Endothelial cell of umbilical vein (primary cell): ENCODE results near the gene CFAP20. TPM values are rescaled to one million over a fixed set of nuclear protein-coding genes. Genes with fewer than 3 reads are reported as not detected.

ENCODE experiments used
- BruUV-seq: library from RNA; stranded (reverse); fragments of 400-500 nt; replicated peaks from 2 replicates; lab custom pipeline; 2021; lab: Mats Ljungman, UMichigan
- CTCF ChIA-PET: fragments of 300-600, 350-600 bp; sonication (Branson Sonifier 250); formaldehyde crosslinking; loops from one replicate; lab custom pipeline; 2021; ENCODE audit warnings: antibody characterized with exemption, inconsistent platforms; lab: Charles Lee
- POLR2A ChIA-PET: fragments of 300-600, 350-600 bp; sonication (Branson Sonifier 250); formaldehyde crosslinking; loops from one replicate; lab custom pipeline; 2021; ENCODE audit warnings: antibody characterized with exemption, inconsistent platforms; lab: Charles Lee
- DNase-seq: peaks from one replicate; pipeline ENCODE4 v3.0.0-alpha.2; 2011; ENCODE audit warnings: low read depth, low spot score
- FAIRE-seq: peaks from 2 replicates; lab custom pipeline; 2011; peaks lifted over from hg19 to GRCh38; lab: Jason Lieb, UNC
- H2AFZ ChIP-seq: 2 replicates; pipeline ENCODE4 v1.6.0; 2012; ENCODE audit warnings: low read depth, low read length, control low read depth, inconsistent platforms
- H3K27ac ChIP-seq: 2 replicates; pipeline ENCODE4 v1.5.1; 2011; ENCODE audit warnings: low read depth, mild to moderate bottlenecking, control low read depth, low read length, moderate library complexity; ENCODE audit not compliant: insufficient read depth
- H3K27me3 ChIP-seq, 2 experiments: 2 replicates each; pipeline versions ENCODE4 v1.6.0 to v1.6.1; 2011; ENCODE audit warnings: low read length in 2 of 2, mixed read lengths in 1 of 2; ENCODE audit not compliant: control insufficient read depth in 2 of 2, insufficient read depth in 2 of 2
- H3K36me3 ChIP-seq, 2 experiments: 2 replicates in 1 of 2; 3 replicates in 1 of 2; pipeline ENCODE4 v1.5.1; 2011; ENCODE audit warnings: low read length in 2 of 2, mild to moderate bottlenecking in 1 of 2, moderate library complexity in 1 of 2; ENCODE audit not compliant: control insufficient read depth in 2 of 2, insufficient read depth in 2 of 2; ENCODE audit errors: extremely low read depth in 1 of 2
- H3K4me1 ChIP-seq: 3 replicates; pipeline ENCODE4 v1.5.1; 2011; ENCODE audit warnings: mild to moderate bottlenecking, low read length; ENCODE audit not compliant: control insufficient read depth, insufficient read depth; ENCODE audit errors: extremely low read depth
- H3K4me2 ChIP-seq: 2 replicates; pipeline ENCODE4 v1.6.1; 2011; ENCODE audit warnings: low read length, control low read depth, mixed read lengths; ENCODE audit not compliant: insufficient read depth
- H3K4me3 ChIP-seq, 3 experiments: fragments of 200-600 bp in 1 of 3; sonication (generic), shearing (Covaris generic) in 1 of 3; replicated peaks in 1 of 3; 2 replicates each; pipeline ENCODE4 v1.5.1; 2011 to 2016; ENCODE audit warnings: control low read depth in 3 of 3, low read length in 3 of 3, mild to moderate bottlenecking in 2 of 3, inconsistent platforms in 1 of 3, low read depth in 1 of 3, moderate library complexity in 1 of 3; ENCODE audit not compliant: insufficient read depth in 1 of 3
- H3K79me2 ChIP-seq: 2 replicates; pipeline ENCODE4 v1.6.0; 2012; ENCODE audit warnings: low read length, inconsistent platforms; ENCODE audit not compliant: control insufficient read depth, insufficient read depth
- H3K9ac ChIP-seq: replicated peaks from 2 replicates; pipeline ENCODE3; 2011; ENCODE audit warnings: low read length, control low read depth; ENCODE audit not compliant: insufficient read depth; ENCODE audit errors: extremely low read depth
- H3K9me1 ChIP-seq: replicated peaks from 3 replicates; pipeline ENCODE4 v1.6.0; 2011; ENCODE audit warnings: mild to moderate bottlenecking, low read length; ENCODE audit not compliant: control insufficient read depth, insufficient read depth; ENCODE audit errors: extremely low read depth
- H3K9me3 ChIP-seq: replicated peaks from 2 replicates; pipeline ENCODE4 v1.5.1; 2012; ENCODE audit warnings: low read length, inconsistent platforms; ENCODE audit not compliant: control insufficient read depth, insufficient read depth
- H4K20me1 ChIP-seq: replicated peaks from 2 replicates; pipeline ENCODE3; 2011; ENCODE audit warnings: mild to moderate bottlenecking, low read length; ENCODE audit not compliant: control insufficient read depth, insufficient read depth; ENCODE audit errors: extremely low read depth
- EZH2 ChIP-seq: IDR thresholded peaks from 2 replicates; pipeline ENCODE4 v1.6.1; 2012; ENCODE audit warnings: borderline replicate concordance, low read depth, mild to moderate bottlenecking, moderate library complexity, low read length, inconsistent platforms; ENCODE audit not compliant: severe bottlenecking
- FOS ChIP-seq: IDR thresholded peaks from 2 replicates; pipeline ENCODE4 v1.6.1; 2011; ENCODE audit warnings: mild to moderate bottlenecking, low read length, moderate library complexity, borderline replicate concordance; ENCODE audit not compliant: insufficient read depth
- GATA2 ChIP-seq: IDR thresholded peaks from 2 replicates; pipeline ENCODE4 v1.7.0; 2011; ENCODE audit warnings: low read depth, mild to moderate bottlenecking, moderate library complexity, mixed read lengths, low read length; ENCODE audit not compliant: insufficient read length, insufficient read depth
- JUN ChIP-seq: IDR thresholded peaks from 2 replicates; pipeline ENCODE4 v1.6.1; 2011; ENCODE audit warnings: borderline replicate concordance, low read depth; ENCODE audit not compliant: insufficient read length, insufficient read depth
- MYC ChIP-seq: IDR thresholded peaks from one replicate; pipeline ENCODE4 v1.6.1; 2011; ENCODE audit warnings: mild to moderate bottlenecking, low read depth, low read length
- POLR2A ChIP-seq: IDR thresholded peaks from 2 replicates; pipeline ENCODE4 v1.6.1; 2012; ENCODE audit warnings: low read depth, mild to moderate bottlenecking, control low read depth, low read length
- POLR2AphosphoS5 ChIP-seq: IDR thresholded peaks from 2 replicates; pipeline ENCODE4 v1.6.1; 2012; ENCODE audit warnings: low read depth, mild to moderate bottlenecking, control low read depth, low read length, moderate library complexity; ENCODE audit not compliant: insufficient read depth
- dilution Hi-C: fragments of 300-500 bp; cut with MboI; formaldehyde crosslinking; loops from one replicate; pipeline ENCODE4 v1.15.0; 2019; ENCODE audit warnings: low sequenced_read_pairs; ENCODE audit not compliant: extremely low pct_ligation_motif_present
- intact Hi-C: fragments of 100-400 bp; cut with micrococcal nuclease; formaldehyde crosslinking; loops from one replicate; pipeline ENCODE4 v1.10.0; 2022
- polyA plus RNA-seq, 4 experiments: library from polyadenylated mRNA; depleted of rRNA in 3 of 4; stranded (reverse) in 3 of 4; unstranded in 1 of 4; fragments of >200 nt; gene quantifications; 2 replicates each; pipeline versions ENCODE4 v1.2.1 to v1.2.3, GENCODE V29; 2011 to 2012; ENCODE audit warnings: missing spikeins in 1 of 4
- total RNA-seq: library from RNA; stranded (reverse); gene quantifications from 2 replicates; pipeline ENCODE4 v1.2.3, GENCODE V29; 2021
- TF ChIP-seq, protein P1 (sequence below): IDR thresholded peaks from 2 replicates; pipeline ENCODE4 v1.6.1; 2011; ENCODE audit not compliant: insufficient read depth, insufficient read length
- TF ChIP-seq, protein P2 (sequence below), 2 donors: IDR thresholded peaks; 1 replicate in 1 of 2; 2 replicates in 1 of 2; pipeline ENCODE4 v1.5.1; 2011; ENCODE audit warnings: low read length in 2 of 2, mild to moderate bottlenecking in 2 of 2, moderate library complexity in 2 of 2, control low read depth in 1 of 2, inconsistent platforms in 1 of 2, low read depth in 1 of 2; ENCODE audit not compliant: insufficient read depth in 1 of 2; ENCODE audit errors: extremely low read depth in 1 of 2

CFAP20 gene
- total and polyA plus RNA-seq, 2 donors (not counting 3 experiments of a cell fraction or from before 2014, with no cell fraction given): 44.7 to 70.9 TPM

DNA sequence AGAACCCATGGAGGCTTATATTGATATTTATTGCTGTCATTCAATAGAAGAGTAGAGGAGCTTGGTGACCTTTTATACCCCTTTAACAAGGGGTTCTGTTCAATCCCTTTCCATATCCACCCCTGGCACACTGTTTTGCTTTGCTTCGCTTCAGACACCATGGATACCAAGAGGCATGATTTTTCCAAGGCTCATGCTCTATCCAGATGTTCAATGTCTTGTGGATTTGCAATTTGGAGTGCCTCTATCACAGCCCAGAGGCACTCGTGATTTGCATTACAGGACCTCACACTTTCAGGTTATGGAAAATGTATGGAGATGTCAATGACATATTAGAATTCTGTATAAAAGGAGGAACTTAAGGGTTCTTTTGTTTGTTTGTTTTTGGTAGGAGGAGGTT is 21.5 kb downstream of the CFAP20 start:
- no peak overlapping the region for H3K4me2 ChIP-seq
- ChIA-PET POLR2A (no interaction called here), CTCF (interaction anchor here (1.0 to 2.1 kb wide), 5 partner anchors 8 to 20 kb away, joined by 3 to 9 read pairs (median 4); no protein-coding TSS in a partner anchor)
- H2AFZ ChIP-seq: no peak overlapping the region
- H3K9me3 ChIP-seq: no peaks in the 10 kb centered on the region
- no peak for DNase-seq
- intact Hi-C loops: no loop called here
- H3K79me2 ChIP-seq: no peaks in the 10 kb centered on the region
- BruUV-seq: no TSS peak
- no peaks in the 10 kb centered on the region for H3K36me3 ChIP-seq
- FAIRE-seq: no peak
- TF ChIP-seq POLR2A (no peak), POLR2AphosphoS5 (no peak), JUN (no peak), GATA2 (no peak), FOS (no peak), MYC (no peak), EZH2 (no peak)
- TF ChIP-seq, protein P1, sequence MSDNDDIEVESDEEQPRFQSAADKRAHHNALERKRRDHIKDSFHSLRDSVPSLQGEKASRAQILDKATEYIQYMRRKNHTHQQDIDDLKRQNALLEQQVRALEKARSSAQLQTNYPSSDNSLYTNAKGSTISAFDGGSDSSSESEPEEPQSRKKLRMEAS: no peak
- TF ChIP-seq, protein P2, sequence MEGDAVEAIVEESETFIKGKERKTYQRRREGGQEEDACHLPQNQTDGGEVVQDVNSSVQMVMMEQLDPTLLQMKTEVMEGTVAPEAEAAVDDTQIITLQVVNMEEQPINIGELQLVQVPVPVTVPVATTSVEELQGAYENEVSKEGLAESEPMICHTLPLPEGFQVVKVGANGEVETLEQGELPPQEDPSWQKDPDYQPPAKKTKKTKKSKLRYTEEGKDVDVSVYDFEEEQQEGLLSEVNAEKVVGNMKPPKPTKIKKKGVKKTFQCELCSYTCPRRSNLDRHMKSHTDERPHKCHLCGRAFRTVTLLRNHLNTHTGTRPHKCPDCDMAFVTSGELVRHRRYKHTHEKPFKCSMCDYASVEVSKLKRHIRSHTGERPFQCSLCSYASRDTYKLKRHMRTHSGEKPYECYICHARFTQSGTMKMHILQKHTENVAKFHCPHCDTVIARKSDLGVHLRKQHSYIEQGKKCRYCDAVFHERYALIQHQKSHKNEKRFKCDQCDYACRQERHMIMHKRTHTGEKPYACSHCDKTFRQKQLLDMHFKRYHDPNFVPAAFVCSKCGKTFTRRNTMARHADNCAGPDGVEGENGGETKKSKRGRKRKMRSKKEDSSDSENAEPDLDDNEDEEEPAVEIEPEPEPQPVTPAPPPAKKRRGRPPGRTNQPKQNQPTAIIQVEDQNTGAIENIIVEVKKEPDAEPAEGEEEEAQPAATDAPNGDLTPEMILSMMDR (IDR thresholded peaks at IDR 0.05; ENCODE audit: extremely low read depth in 1 of 2, insufficient read depth in 1 of 2, low read depth in 1 of 2, low read length in 2 of 2): no peak
- H3K4me3 ChIP-seq: no peak overlapping the region
- peaks cover 3% of the 10 kb centered on the region for H3K4me1 ChIP-seq
- H3K27me3 ChIP-seq: no peaks in the 10 kb centered on the region
- H3K9ac ChIP-seq: no peak overlapping the region
- no peaks in the 10 kb centered on the region for H3K9me1 ChIP-seq
- dilution Hi-C loops: no loop called here
- no peak overlapping the region for H3K27ac ChIP-seq
- H4K20me1 ChIP-seq: no peaks in the 10 kb centered on the region
